Adipose tissue (tissue), 3 donors: ENCODE results near the gene PIP5K1A. TPM values are rescaled to one million over a fixed set of nuclear protein-coding genes. Genes with fewer than 3 reads are reported as not detected.
"Not testable (repeated sequence)": the region's sequence is repeated elsewhere in the genome, so short reads cannot be mapped to it uniquely, and the experiment has no call there.

Experiments
- H3K27ac ChIP-seq: one replicate; pipeline ENCODE4 v1.5.1; 2013; ENCODE audit warnings: low read depth, low read length
- WGBS, 3 donors: extraction: QIAGEN DNeasy Blood & Tissue Kit; methylation state at CpG; one replicate each; pipeline ENCODE4 v1.1.7; 2013; 5-methylcytosine and 5-hydroxymethylcytosine counted together
- polyA plus RNA-seq, 3 donors: library from polyadenylated mRNA; stranded (reverse); fragments of 200-250 nt; gene quantifications; one replicate each; pipeline ENCODE4 v1.2.3, GENCODE V29; 2013
- donor health status: healthy with polysubstance abuse.
- donor health status: Bipolar disorder and iron deficiency.
- donor health status: healthy.

The PIP5K1A gene
- polyA plus RNA-seq, 3 donors: 6.9 to 28.8 (median 25.1) TPM

- H3K27ac ChIP-seq: not testable (repeated sequence)
- 48 to 78% (median 73%) methylated on average over 8 of the region's 8 CpGs for WGBS, 3 donors
Observed at GRCh38 chr1:151188667-151189066, 9.7 kb upstream of the PIP5K1A start.

- WGBS, 3 donors: 0 to 1% (median 0%) methylated on average over 42 of the region's 42 CpGs
- H3K27ac ChIP-seq: no peak within 1 kb of the TSS
Observed at GRCh38 chr1:151189637-151190445, 8.5 kb upstream of the PIP5K1A start, which contains the start of gene VPS72. Gene VPS72 (minus strand): TSS chr1:151190197. CDS start chr1:151190121, 76 bp downstream.

DNA sequence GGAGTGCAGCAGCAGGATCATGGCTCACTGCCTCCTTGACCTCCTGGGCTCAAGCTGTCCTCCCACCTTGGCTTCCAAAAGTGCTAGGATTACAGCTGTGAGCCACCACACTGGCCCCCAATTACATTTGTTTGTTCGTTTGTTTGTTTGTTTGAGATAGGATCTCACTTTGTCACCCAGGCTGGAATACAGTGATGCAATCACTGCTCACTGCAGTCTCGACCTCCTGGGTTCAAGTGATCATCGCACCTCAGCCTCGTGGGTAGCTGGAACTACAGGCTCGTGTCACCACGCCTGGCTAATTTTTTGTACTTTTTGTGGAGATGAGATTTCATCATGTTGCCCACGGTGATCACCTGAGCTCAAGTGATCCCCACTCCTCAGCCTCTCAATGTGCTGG, 6.3 kb upstream of the PIP5K1A start:
- 71 to 77% (median 75%) methylated on average over 7 of the region's 7 CpGs for WGBS, 3 donors
- no peak overlapping the region for H3K27ac ChIP-seq

DNA sequence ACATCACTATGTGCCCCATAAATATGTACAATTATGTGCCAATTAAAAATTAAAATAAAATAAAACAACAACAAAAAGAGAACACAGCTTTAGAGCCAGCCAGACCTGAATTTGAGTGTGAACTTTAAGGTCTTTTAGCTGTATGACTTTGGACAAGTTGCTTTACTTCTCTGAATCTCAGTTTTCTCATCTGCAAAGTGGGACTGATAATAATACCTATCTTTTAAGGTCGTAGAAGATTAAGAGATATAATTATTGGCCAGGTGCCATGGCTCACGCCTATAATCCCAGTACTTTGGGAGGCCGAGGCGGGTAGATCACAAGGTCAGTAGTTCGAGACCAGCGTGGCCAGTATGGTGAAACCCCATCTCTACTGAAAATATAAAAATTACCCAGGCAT, 5.0 kb upstream of the PIP5K1A start:
- no peak overlapping the region for H3K27ac ChIP-seq
- WGBS, 3 donors: 52 to 75% (median 73%) methylated on average over 6 of the region's 6 CpGs

DNA sequence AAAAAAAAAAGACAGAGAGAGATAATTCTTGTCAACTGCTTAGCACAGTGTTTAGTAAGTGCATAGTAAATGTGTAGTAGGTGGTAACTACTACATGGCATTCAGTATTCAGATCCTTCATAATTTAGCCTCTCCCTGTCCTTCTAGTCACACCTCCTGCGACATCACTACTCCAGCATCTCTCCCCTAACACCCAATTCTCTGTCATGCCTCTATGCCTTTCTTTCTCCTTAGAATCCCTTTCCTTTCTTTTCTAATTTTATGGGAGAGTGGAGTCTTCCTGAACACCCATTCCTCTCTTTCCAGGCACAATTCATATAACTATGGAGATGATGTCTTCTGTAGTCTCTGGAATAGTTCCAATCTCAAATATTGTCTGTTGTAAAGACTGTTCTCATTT, 4.5 kb upstream of the PIP5K1A start:
- 80 to 86% (median 82%) methylated on average over 1 of the region's 1 CpG for WGBS, 3 donors
- H3K27ac ChIP-seq: no peak overlapping the region

GRCh38 chr1:151194894-151195594, 3.3 kb upstream of the PIP5K1A start:
- H3K27ac ChIP-seq: not testable (repeated sequence)
- 70 to 74% (median 70%) methylated on average over 17 of the region's 17 CpGs for WGBS, 3 donors

DNA sequence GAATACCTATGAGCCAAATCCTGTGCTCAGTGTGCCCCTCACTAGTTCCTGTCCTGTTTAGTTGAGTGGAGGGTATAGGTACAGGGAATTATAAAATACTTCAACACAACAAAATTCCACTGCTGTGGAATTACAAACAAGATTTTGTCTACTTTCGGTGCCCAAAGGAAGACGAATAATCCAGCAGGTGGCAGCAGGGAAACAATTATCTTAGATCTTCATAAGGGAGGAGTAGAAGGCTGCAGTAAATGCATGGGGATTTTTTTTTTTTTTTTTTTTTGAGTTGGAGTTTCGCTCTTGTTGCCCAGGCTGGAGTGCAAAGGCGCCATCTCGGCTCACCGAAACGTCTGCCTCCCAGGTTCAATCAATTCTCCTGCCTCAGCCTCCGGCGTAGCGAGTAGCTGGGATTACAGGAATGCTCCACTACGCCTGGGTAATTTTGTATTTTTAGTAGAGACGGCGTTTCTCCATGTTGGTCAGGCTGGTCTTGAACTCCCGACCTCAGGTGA, 2.0 kb upstream of the PIP5K1A start:
- 30 to 41% (median 33%) methylated on average over 14 of the region's 14 CpGs for WGBS, 3 donors
- no peak overlapping the region for H3K27ac ChIP-seq

GRCh38 chr1:151197863-151198253, 494 bp upstream of the PIP5K1A start:
- H3K27ac ChIP-seq: no peak overlapping the region
- WGBS, 3 donors: 5 to 13% (median 11%) methylated on average over 10 of the region's 10 CpGs

DNA sequence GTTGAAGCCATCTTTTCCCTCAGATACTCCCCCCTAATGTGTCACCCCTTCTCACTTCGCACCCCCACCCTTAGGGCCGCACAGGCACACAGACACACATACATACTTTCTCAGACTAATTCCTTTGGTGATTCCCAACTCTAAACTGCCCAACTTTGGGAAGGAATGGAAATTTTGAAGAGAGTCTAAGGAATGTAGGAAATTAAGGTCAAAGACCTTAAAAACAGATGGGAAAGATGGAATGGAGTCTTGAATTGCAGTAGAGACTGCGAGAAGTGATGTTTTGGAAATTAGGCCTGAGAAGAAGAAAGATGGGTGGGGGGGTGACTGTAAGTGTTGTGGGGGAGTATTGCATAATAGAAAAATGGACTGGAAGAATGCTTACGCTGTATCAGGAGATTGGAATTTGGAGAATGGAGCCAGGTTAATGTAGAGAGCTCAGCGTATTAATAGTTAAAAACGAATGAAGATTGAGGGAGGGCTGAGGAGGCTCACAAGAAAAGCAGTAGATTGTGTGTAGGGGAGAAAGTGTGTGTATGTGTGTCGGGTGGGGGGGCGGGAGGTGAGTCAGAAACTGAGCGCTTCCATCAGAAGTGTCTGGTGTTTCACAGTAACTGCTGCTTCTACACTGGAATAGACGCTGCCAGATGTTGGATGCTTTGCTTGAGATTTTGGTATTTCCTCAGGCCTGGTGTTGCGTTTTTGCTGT, 1.7 kb downstream of the PIP5K1A start:
- WGBS, 3 donors: 30 to 49% (median 41%) methylated on average over 11 of the region's 11 CpGs

DNA sequence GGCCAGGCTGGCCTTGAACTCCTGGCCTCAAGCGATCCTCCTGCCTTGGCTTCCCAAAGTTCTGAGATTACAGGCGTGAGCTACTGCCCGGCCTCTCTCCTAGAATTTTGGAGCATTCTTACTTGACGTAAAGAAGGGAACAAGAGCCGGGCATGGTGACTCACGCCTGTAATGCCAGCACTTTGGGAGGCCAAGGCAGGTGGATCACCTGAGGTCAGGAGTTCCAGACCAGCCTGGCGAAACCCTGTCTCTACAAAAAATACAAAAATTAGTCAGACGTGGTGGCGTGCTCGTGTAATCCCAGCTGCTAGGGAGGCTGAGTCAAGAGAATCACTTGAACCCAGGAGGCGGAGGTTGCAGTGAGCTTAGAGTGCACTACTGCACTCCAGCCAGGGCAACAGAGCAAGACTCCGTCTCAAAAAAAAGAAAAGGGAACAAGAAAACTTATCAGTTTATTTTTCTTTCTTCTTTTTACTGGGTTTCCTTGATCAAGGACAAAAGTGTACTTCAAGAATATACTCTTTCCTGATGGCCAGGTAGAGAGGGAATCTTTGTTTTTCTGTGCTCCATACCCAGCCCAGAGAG, 7.1 kb downstream of the PIP5K1A start:
- WGBS, 3 donors: 92 to 96% (median 92%) methylated on average over 12 of the region's 12 CpGs

More for the DNA sequence above, 1.7 kb downstream of the PIP5K1A start:
- H3K27ac ChIP-seq: no peak overlapping the region

GRCh38 chr1:151210830-151211229, 12.5 kb downstream of the PIP5K1A start:
- 62 to 86% (median 83%) methylated on average over 1 of the region's 1 CpG for WGBS, 3 donors
- no peak overlapping the region for H3K27ac ChIP-seq

More for the DNA sequence above, 7.1 kb downstream of the PIP5K1A start:
- H3K27ac ChIP-seq: not testable (repeated sequence)

- H3K27ac ChIP-seq: no peak overlapping the region
- WGBS, 3 donors: 80 to 89% (median 84%) methylated on average over 15 of the region's 15 CpGs
Observed at GRCh38 chr1:151211972-151212705, 13.8 kb downstream of the PIP5K1A start.

DNA sequence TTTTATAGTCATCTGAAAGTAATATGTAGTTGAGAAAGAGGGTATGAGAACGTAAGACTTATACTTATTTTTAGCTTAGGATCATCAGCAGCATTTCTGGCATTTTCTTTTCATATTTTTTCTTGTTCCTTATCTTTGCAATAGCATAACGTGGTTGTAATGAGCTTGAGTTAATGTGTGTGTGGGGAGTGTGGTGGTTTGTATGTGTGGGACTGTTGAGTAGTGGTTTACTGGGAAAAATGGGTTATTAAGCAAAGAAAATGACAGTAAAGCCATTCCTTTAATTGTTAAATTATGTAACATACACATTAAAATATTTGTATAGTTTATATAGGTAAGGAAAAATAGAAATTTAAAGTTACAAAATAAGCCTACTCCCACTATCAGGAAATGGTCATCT, 15.2 kb downstream of the PIP5K1A start:
- WGBS, 3 donors: 30 to 42% (median 35%) methylated on average over 2 of the region's 2 CpGs
- H3K27ac ChIP-seq: no peak overlapping the region

DNA sequence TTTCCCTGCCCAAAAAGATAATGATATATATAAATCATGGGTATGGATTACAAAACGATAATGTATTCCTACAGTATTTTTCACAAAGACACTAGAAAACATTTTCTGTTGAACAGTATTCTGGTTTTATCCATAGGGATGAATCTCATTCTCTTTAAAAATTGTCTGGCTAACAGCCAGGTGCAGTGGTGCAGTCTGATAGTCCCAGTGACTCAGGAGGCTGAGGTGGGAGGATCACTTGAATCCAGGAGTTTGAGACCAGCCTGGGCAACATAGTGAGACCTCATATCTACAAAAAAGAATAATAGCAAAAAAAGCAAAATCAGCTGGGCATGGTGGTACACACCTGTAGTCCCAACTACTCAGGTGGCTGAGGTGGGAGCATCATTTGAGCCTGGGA, 23.3 kb downstream of the PIP5K1A start:
- WGBS, 3 donors: 73 to 87% (median 76%) methylated on average over 1 of the region's 1 CpG
- H3K27ac ChIP-seq: no peak overlapping the region

DNA sequence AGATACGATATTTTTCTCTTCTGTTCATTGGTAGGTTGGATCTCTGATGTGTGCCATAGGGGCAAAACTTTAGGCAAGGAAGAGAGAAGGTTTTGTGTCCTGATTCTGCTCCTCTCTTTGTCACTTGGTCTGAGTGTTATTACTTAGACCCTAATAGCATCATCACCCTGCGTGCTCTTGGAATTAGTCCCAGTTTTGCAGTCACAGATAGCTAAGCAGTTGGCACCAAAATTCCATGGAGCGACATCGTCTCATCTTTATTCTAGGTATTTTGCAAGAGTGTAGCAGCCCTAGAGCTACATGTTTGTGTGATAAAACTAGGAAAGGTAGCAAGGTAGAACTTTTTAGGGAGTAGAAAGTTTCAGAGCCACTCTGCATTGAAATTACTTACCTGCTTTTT, 23.8 kb downstream of the PIP5K1A start:
- 73 to 81% (median 74%) methylated on average over 4 of the region's 4 CpGs for WGBS, 3 donors
- H3K27ac ChIP-seq: no peak overlapping the region

GRCh38 chr1:151235235-151235634, 36.9 kb downstream of the PIP5K1A start:
- H3K27ac ChIP-seq: no peak overlapping the region

GRCh38 chr1:151237678-151238466, 39.5 kb downstream of the PIP5K1A start:
- no peak overlapping the region for H3K27ac ChIP-seq

More at GRCh38 chr1:151235235-151235634, 36.9 kb downstream of the PIP5K1A start:
- 90 to 95% (median 93%) methylated on average over 6 of the region's 6 CpGs for WGBS, 3 donors

More at GRCh38 chr1:151237678-151238466, 39.5 kb downstream of the PIP5K1A start:
- WGBS, 3 donors: 81 to 95% (median 83%) methylated on average over 4 of the region's 4 CpGs
